Measurements from ENCODE around the gene PCDHAC2. TPM values are rescaled to one million over a fixed set of nuclear protein-coding genes. Genes with fewer than 3 reads are reported as not detected.
A peak's percentile ranks its signal among the peaks of the same experiment; 100 is the strongest.

The PCDHAC2 gene
- total RNA-seq, 2 donors from 2014 or later = 0.49 to 2.4 TPM

DNA sequence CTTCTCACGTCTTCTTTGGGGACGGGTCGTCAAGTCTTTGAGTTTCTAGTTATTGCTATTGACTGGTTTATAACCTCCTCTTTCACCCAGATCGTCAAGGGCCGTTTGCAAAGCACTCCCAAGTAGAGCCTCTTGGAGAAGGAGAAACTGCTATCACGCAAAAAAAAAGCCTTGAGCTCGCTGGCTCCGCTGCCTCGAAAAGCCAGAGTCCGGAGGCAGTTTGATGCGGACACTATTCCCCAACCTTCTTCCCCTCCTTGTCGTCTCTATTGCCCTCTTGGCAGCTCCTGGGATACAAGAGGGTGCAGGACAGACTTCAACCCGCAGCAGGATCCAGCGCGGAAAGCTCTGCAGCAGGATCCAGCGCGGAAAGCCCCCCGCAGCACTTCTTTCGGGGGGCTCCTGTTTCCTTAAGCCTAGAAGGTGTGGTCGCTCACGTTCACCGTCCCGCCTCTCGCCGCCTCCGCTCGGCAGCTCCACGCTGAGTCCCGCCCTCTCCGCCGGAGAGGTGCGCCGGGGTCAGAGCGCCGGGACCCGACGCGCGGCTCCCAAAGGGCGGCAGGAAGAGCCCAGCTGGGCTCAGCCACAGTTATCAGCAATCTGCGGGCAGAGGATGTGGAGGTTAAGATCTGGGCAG lies 40.4 kb upstream of the PCDHAC2 start, which contains the start of gene PCDHAC1:
Gene PCDHAC1, plus strand, starts transcription at position 494 of the 637 bp plus-strand sequence. CDS start 594 bp downstream, outside the sequence.
- Histone ChIP-seq H3K4me1 (ENCODE audit: control insufficient read depth, insufficient read depth, low read length) (no peaks in the 10 kb centered on the region), H3K4me3 (ENCODE audit: low read length) (peak within 1 kb of the TSS; percentile 87), H3K27me3 (ENCODE audit: control insufficient read depth, insufficient read depth, low read length, poor library complexity, severe bottlenecking) (peaks cover 29% of the 10 kb centered on the region), H3K9ac (ENCODE audit: extremely low read depth, low read length, poor library complexity, severe bottlenecking) (peak within 1 kb of the TSS; percentile 11), H3K36me3 (ENCODE audit: control insufficient read depth, insufficient read depth, low read length) (no peaks in the 10 kb centered on the region), H3K27ac (ENCODE audit: low read depth, low read length) (no peak within 1 kb of the TSS), H3K9me3 (ENCODE audit: control insufficient read depth, low read length) (no peaks in the 10 kb centered on the region)
- no peaks in the 10 kb centered on the region for H3K9me3 Mint-ChIP-seq
- peak within 1 kb of the TSS; percentile 70 for H3K4me3 Mint-ChIP-seq
- WGBS, 2 experiments (ENCODE audit: insufficient coverage in 1 of 2, insufficient read length in 1 of 2) = 0 to 2% methylated on average over 6 to 41 of the region's 41 CpGs
- peak within 1 kb of the TSS; percentile 4 for H3K27ac Mint-ChIP-seq
- TF ChIP-seq, protein P1, sequence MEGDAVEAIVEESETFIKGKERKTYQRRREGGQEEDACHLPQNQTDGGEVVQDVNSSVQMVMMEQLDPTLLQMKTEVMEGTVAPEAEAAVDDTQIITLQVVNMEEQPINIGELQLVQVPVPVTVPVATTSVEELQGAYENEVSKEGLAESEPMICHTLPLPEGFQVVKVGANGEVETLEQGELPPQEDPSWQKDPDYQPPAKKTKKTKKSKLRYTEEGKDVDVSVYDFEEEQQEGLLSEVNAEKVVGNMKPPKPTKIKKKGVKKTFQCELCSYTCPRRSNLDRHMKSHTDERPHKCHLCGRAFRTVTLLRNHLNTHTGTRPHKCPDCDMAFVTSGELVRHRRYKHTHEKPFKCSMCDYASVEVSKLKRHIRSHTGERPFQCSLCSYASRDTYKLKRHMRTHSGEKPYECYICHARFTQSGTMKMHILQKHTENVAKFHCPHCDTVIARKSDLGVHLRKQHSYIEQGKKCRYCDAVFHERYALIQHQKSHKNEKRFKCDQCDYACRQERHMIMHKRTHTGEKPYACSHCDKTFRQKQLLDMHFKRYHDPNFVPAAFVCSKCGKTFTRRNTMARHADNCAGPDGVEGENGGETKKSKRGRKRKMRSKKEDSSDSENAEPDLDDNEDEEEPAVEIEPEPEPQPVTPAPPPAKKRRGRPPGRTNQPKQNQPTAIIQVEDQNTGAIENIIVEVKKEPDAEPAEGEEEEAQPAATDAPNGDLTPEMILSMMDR (conservative IDR thresholded peaks at IDR 0.05) = no peak
- H3K27me3 Mint-ChIP-seq (ENCODE audit: insufficient read depth) = peaks cover 38% of the 10 kb centered on the region
- H3K4me1 Mint-ChIP-seq = peaks cover 20% of the 10 kb centered on the region
- no peaks in the 10 kb centered on the region for H3K36me3 Mint-ChIP-seq (ENCODE audit: low read depth)
- DNase-seq = no peak

DNA sequence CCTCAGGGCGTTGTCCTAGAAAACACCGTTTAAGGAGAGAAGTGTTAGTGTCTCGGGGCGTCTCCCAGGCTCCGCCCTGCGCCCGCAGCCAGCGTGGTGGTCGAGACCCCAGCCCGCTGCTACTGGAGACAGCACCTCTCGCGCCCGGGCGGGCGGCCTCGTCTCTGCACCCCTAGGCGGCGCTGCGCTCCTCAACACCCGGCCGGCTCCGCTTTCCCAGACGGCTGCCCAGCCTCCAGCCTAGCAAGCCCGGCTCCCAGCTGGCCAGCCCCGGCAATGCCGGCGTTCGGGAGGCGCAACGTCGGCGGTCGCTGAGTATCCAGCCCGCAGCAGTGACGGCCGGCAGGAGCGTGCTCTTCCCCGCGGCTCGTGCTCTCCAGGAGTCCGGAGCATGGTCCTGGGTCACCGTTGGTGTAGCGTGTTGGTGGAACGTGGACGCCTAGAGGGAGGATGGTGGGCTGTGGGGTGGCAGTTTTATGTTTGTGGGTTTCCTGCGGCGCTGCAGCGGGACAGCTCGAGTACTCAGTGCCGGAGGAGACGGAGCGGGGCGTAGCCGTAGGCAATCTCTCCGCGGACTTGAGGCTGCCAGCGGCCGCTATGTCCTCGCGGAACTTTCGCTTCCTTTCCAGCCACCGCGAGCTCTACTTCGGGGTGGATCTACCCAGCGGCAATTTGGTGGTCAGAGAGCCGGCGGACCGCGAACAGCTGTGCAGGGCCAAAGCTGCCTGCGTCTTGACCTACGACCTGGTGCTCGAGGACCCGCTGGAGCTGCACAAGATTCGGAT lies 39.6 kb upstream of the PCDHAC2 start:
- H3K4me3 ChIP-seq (ENCODE audit: low read length) = peak overlapping the region; percentile 87
- H3K27ac ChIP-seq (ENCODE audit: low read depth, low read length) = no peak overlapping the region
- no peaks in the 10 kb centered on the region for H3K36me3 Mint-ChIP-seq (ENCODE audit: low read depth)
- peaks cover 29% of the 10 kb centered on the region for H3K27me3 ChIP-seq (ENCODE audit: control insufficient read depth, insufficient read depth, low read length, poor library complexity, severe bottlenecking)
- H3K36me3 ChIP-seq (ENCODE audit: control insufficient read depth, insufficient read depth, low read length) = no peaks in the 10 kb centered on the region
- H3K4me1 ChIP-seq (ENCODE audit: control insufficient read depth, insufficient read depth, low read length) = no peaks in the 10 kb centered on the region
- H3K9me3 ChIP-seq (ENCODE audit: control insufficient read depth, low read length) = no peaks in the 10 kb centered on the region
- TF ChIP-seq, protein P1 (conservative IDR thresholded peaks at IDR 0.05) = peak; percentile 98
- H3K27me3 Mint-ChIP-seq (ENCODE audit: insufficient read depth) = peaks cover 38% of the 10 kb centered on the region
- H3K27ac Mint-ChIP-seq = peak overlapping the region; percentile 4
- H3K4me3 Mint-ChIP-seq = peak overlapping the region; percentile 70
- peaks cover 20% of the 10 kb centered on the region for H3K4me1 Mint-ChIP-seq
- 3 to 20% methylated on average over 23 to 74 of the region's 74 CpGs for WGBS, 2 experiments (ENCODE audit: insufficient coverage in 1 of 2, insufficient read length in 1 of 2)
- no peaks in the 10 kb centered on the region for H3K9me3 Mint-ChIP-seq
- peak; percentile 99 for DNase-seq
- H3K9ac ChIP-seq (ENCODE audit: extremely low read depth, low read length, poor library complexity, severe bottlenecking) = peak overlapping the region; percentile 11

DNA sequence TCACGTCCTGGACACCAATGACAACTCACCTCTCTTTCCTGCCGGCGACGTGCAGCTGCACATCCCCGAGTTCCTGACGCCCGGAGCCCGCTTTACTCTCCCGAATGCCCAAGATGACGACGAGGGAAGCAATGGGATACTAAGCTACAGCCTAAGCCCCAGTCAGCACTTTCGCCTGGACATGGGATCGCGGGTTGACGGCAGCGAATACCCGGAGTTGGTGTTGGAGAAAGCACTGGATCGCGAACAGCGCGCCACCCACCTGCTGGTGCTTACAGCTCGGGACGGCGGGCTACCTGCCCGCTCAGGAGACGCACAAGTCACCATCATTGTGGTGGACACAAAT lies 39.1 kb upstream of the PCDHAC2 start:
- no peaks in the 10 kb centered on the region for H3K36me3 ChIP-seq (ENCODE audit: control insufficient read depth, insufficient read depth, low read length)
- no peak overlapping the region for H3K27ac ChIP-seq (ENCODE audit: low read depth, low read length)
- H3K9me3 ChIP-seq (ENCODE audit: control insufficient read depth, low read length) = no peaks in the 10 kb centered on the region
- peaks cover 29% of the 10 kb centered on the region for H3K27me3 ChIP-seq (ENCODE audit: control insufficient read depth, insufficient read depth, low read length, poor library complexity, severe bottlenecking)
- WGBS, 2 experiments (ENCODE audit: insufficient coverage in 1 of 2, insufficient read length in 1 of 2) = 44 to 48% methylated on average over 26 of the region's 26 CpGs
- no peaks in the 10 kb centered on the region for H3K4me1 ChIP-seq (ENCODE audit: control insufficient read depth, insufficient read depth, low read length)
- H3K4me3 ChIP-seq (ENCODE audit: low read length) = peak overlapping the region; percentile 87
- Mint-ChIP-seq H3K27ac (peak overlapping the region; percentile 4), H3K27me3 (ENCODE audit: insufficient read depth) (peaks cover 38% of the 10 kb centered on the region), H3K4me3 (peak overlapping the region; percentile 70), H3K4me1 (peaks cover 20% of the 10 kb centered on the region), H3K9me3 (no peaks in the 10 kb centered on the region), H3K36me3 (ENCODE audit: low read depth) (no peaks in the 10 kb centered on the region)
- peak; percentile 84 for DNase-seq
- H3K9ac ChIP-seq (ENCODE audit: extremely low read depth, low read length, poor library complexity, severe bottlenecking) = peak overlapping the region; percentile 11
- TF ChIP-seq, protein P1 (conservative IDR thresholded peaks at IDR 0.05) = no peak

Data from endodermal cell (in vitro differentiated cells).